Fibroblast of lung (primary cell): ENCODE measurements around the gene DNAI7. TPM values are rescaled to one million over a fixed set of nuclear protein-coding genes. Genes with fewer than 3 reads are reported as not detected.
A peak's percentile ranks its signal among the peaks of the same experiment; 100 is the strongest.

ENCODE experiments used
- DNase-seq, 2 donors: peaks; one replicate each; pipeline versions ENCODE4 v3.0.0 to v3.0.0-alpha.2; 2010; ENCODE audit warnings: low read depth in 2 of 2
- H2AFZ ChIP-seq: 2 replicates; pipeline ENCODE4 v1.5.1; 2012; ENCODE audit warnings: low read length, control low read depth, inconsistent platforms
- H3K27ac ChIP-seq: 2 replicates; pipeline ENCODE4 v1.5.1; 2011; ENCODE audit warnings: low read length, control low read depth; ENCODE audit not compliant: insufficient read depth
- H3K27me3 ChIP-seq: 2 replicates; pipeline ENCODE4 v1.5.1; 2011; ENCODE audit warnings: mild to moderate bottlenecking, low read length; ENCODE audit not compliant: control insufficient read depth, insufficient read depth
- H3K36me3 ChIP-seq: 2 replicates; pipeline ENCODE4 v1.5.1; 2011; ENCODE audit warnings: low read length; ENCODE audit not compliant: control insufficient read depth, insufficient read depth
- H3K4me1 ChIP-seq: 2 replicates; pipeline ENCODE4 v1.5.1; 2011; ENCODE audit warnings: low read length; ENCODE audit not compliant: control insufficient read depth, insufficient read depth; ENCODE audit errors: extremely low read depth
- H3K4me2 ChIP-seq: 2 replicates; pipeline ENCODE4 v1.5.1; 2011; ENCODE audit warnings: low read length, control low read depth; ENCODE audit not compliant: insufficient read depth; ENCODE audit errors: extremely low read depth
- H3K4me3 ChIP-seq, 4 experiments: fragments of 200-600 bp in 1 of 4; sonication (generic) in 1 of 4; replicated peaks in 1 of 4; 2 replicates each; pipeline ENCODE4 v1.5.1; 2011 to 2016; ENCODE audit warnings: low read length in 4 of 4, low read depth in 3 of 4, mild to moderate bottlenecking in 3 of 4, control low read depth in 2 of 4, inconsistent platforms in 1 of 4, mixed read lengths in 1 of 4; ENCODE audit not compliant: insufficient read depth in 1 of 4; ENCODE audit errors: control extremely low read depth in 1 of 4
- H3K79me2 ChIP-seq: 2 replicates; pipeline ENCODE4 v1.5.1; 2012; ENCODE audit warnings: mild to moderate bottlenecking, low read length, inconsistent platforms; ENCODE audit not compliant: control insufficient read depth, insufficient read depth
- H3K9ac ChIP-seq: 2 replicates; pipeline ENCODE4 v1.5.1; 2011; ENCODE audit warnings: mild to moderate bottlenecking, low read length, control low read depth; ENCODE audit not compliant: insufficient read depth
- H3K9me3 ChIP-seq: 2 replicates; pipeline ENCODE4 v1.5.1; 2012; ENCODE audit warnings: low read depth, low read length; ENCODE audit not compliant: control insufficient read depth, insufficient read depth
- H4K20me1 ChIP-seq: 2 replicates; pipeline ENCODE4 v1.5.1; 2011; ENCODE audit warnings: low read length; ENCODE audit not compliant: control insufficient read depth, insufficient read depth; ENCODE audit errors: extremely low read depth
- EZH2 ChIP-seq: IDR thresholded peaks from 2 replicates; pipeline ENCODE4 v1.5.1; 2012; ENCODE audit warnings: low read length, control low read depth, mild to moderate bottlenecking; ENCODE audit errors: missing control alignments
- polyA plus RNA-seq, 2 donors: library from polyadenylated mRNA; depleted of rRNA in 1 of 2; stranded (reverse) in 1 of 2; unstranded in 1 of 2; fragments of >200 nt; gene quantifications; 2 replicates each; pipeline ENCODE4 v1.2.1, GENCODE V29; 2011 to 2012; ENCODE audit warnings: missing spikeins in 1 of 2
- total RNA-seq: library from RNA; depleted of rRNA; stranded (reverse); fragments of >200 nt; gene quantifications from 2 replicates; pipeline ENCODE4 v1.2.1, GENCODE V29; 2014
- TF ChIP-seq, protein P1 (sequence below), 2 donors: IDR thresholded peaks in 1 of 2; conservative IDR thresholded peaks in 1 of 2; 1 replicate in 1 of 2; 2 replicates in 1 of 2; pipeline ENCODE4 v1.5.1; 2011 to 2012; ENCODE audit warnings: low read length in 2 of 2, control low read depth in 1 of 2, inconsistent platforms in 1 of 2, low read depth in 1 of 2, mild to moderate bottlenecking in 1 of 2

Gene DNAI7
- total and polyA plus RNA-seq, 2 donors (not counting 1 experiment from before 2014, with no cell fraction given), result 0.17 to 0.23 TPM

DNA sequence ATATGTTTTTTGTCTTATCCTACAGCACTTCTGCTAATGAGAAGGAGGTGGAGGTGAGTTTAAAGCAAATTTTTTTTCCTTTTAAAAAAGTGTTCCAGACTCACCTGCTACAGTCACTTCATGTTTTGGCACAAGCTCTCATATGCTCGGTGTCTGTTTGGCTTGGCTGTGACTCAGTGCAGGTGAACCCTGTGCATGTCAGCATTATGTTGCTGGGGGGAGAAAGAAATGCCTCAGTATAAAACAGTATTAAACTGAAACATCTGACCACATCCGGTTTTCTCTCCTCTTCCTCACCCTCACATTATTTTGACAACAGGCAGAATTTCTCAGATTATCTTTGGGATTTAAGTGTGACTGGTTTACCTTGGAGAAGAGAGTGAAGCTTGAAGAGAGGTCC lies 105.2 kb downstream of the DNAI7 start:
- TF ChIP-seq EZH2, result no peak
- TF ChIP-seq, protein P1, sequence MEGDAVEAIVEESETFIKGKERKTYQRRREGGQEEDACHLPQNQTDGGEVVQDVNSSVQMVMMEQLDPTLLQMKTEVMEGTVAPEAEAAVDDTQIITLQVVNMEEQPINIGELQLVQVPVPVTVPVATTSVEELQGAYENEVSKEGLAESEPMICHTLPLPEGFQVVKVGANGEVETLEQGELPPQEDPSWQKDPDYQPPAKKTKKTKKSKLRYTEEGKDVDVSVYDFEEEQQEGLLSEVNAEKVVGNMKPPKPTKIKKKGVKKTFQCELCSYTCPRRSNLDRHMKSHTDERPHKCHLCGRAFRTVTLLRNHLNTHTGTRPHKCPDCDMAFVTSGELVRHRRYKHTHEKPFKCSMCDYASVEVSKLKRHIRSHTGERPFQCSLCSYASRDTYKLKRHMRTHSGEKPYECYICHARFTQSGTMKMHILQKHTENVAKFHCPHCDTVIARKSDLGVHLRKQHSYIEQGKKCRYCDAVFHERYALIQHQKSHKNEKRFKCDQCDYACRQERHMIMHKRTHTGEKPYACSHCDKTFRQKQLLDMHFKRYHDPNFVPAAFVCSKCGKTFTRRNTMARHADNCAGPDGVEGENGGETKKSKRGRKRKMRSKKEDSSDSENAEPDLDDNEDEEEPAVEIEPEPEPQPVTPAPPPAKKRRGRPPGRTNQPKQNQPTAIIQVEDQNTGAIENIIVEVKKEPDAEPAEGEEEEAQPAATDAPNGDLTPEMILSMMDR (conservative IDR thresholded peaks at IDR 0.05 in 1 of 2, IDR thresholded peaks at IDR 0.05 in 1 of 2; ENCODE audit: low read depth in 1 of 2, low read length in 2 of 2), result no peak
- Histone ChIP-seq H3K4me1 (no peaks in the 10 kb centered on the region), H3K4me3 (no peak overlapping the region), H3K4me2 (no peak overlapping the region), H3K79me2 (no peaks in the 10 kb centered on the region), H2AFZ (no peak overlapping the region), H4K20me1 (no peaks in the 10 kb centered on the region), H3K9me3 (no peaks in the 10 kb centered on the region), H3K9ac (no peak overlapping the region), H3K27ac (no peak overlapping the region), H3K27me3 (no peaks in the 10 kb centered on the region), H3K36me3 (no peaks in the 10 kb centered on the region)
- peak in 1 of 2 donors; percentile 23 for DNase-seq

DNA sequence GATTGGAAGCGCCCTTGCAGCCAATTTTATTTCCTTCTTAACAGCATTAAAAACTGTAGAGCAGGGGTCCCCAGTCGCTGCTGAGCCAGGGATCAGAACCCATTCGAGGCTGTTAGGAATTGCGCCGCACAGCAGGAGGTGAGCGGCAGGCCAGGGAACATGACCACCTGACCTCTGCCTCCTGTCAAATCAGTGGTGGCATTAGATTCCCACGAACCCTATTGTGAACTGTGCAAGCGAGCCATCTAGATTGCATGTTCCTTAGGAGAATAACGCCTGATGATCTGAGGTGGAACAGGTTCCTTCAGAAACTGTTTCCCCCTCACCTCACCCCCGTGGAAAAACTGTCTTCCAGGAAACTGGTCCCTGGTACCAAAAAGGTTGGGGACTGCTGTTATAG lies 107.4 kb downstream of the DNAI7 start:
- Histone ChIP-seq H3K9me3 (no peaks in the 10 kb centered on the region), H3K36me3 (no peaks in the 10 kb centered on the region), H4K20me1 (no peaks in the 10 kb centered on the region), H3K9ac (no peak overlapping the region), H3K27me3 (no peaks in the 10 kb centered on the region), H2AFZ (no peak overlapping the region), H3K27ac (no peak overlapping the region), H3K4me3 (no peak overlapping the region), H3K4me2 (no peak overlapping the region), H3K79me2 (no peaks in the 10 kb centered on the region), H3K4me1 (no peaks in the 10 kb centered on the region)
- DNase-seq, result no peak
- TF ChIP-seq EZH2, result no peak
- TF ChIP-seq, protein P1 (conservative IDR thresholded peaks at IDR 0.05 in 1 of 2, IDR thresholded peaks at IDR 0.05 in 1 of 2; ENCODE audit: low read depth in 1 of 2, low read length in 2 of 2), result no peak

DNA sequence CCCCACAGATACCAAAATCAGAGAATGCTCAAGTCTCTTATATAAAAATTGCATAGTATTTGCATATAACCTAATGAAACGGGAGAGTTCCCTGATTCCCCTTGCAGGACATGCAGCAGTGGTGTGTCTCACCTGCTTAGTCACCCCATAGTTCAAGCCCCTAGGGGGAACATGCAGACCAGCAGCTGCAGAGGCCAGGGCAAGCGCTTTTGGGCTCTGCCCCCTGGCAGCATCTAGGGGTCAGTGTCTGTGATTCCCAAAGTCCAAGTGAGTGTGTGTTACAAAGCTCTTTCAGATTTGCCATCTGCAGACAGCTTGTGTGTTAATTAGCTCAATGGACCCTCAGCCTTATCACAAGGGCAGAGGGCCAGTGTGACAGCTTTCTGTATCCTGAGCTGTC lies 110.1 kb downstream of the DNAI7 start:
- Histone ChIP-seq H3K4me1 (no peaks in the 10 kb centered on the region), H3K36me3 (no peaks in the 10 kb centered on the region), H3K4me2 (no peak overlapping the region), H2AFZ (no peak overlapping the region), H3K27me3 (no peaks in the 10 kb centered on the region), H3K9me3 (no peaks in the 10 kb centered on the region), H4K20me1 (no peaks in the 10 kb centered on the region), H3K27ac (no peak overlapping the region), H3K9ac (no peak overlapping the region), H3K4me3 (no peak overlapping the region), H3K79me2 (no peaks in the 10 kb centered on the region)
- no peak for DNase-seq
- no peak for TF ChIP-seq EZH2
- TF ChIP-seq, protein P1 (conservative IDR thresholded peaks at IDR 0.05 in 1 of 2, IDR thresholded peaks at IDR 0.05 in 1 of 2; ENCODE audit: low read depth in 1 of 2, low read length in 2 of 2), result no peak
